ENCODE results near the gene BEND4. TPM values are rescaled to one million over a fixed set of nuclear protein-coding genes. Genes with fewer than 3 reads are reported as not detected.

Gene BEND4
- total RNA-seq, 1 experiment from 2014 or later: not detected

- POLR2A ChIA-PET: no interaction called here
- H3K27me3 Mint-ChIP-seq (ENCODE audit: insufficient read depth, unreplicated experiment): peaks cover 3% of the 10 kb centered on the region
Observed at GRCh38 chr4:42149004-42149403, 3.5 kb downstream of the BEND4 start.

DNA sequence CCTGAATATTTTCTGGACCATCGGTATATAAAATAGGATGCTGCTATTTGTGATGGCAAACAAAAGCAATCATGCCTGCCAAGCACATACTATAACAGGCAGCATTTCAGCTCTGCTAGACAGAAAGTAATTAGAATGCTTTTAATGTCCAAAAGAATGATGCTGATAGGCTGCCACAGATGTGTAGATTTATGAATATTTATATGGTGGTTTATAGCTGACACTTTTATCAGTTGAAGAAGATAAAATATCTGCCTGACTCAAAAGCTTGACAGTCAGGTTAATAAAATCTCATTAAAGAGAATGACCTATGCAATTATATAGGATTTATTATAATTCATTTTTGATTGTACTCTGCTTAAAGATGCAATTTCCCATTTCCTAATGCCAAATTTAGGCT is 4.0 kb downstream of the BEND4 start:
- TF ChIP-seq, protein P1, sequence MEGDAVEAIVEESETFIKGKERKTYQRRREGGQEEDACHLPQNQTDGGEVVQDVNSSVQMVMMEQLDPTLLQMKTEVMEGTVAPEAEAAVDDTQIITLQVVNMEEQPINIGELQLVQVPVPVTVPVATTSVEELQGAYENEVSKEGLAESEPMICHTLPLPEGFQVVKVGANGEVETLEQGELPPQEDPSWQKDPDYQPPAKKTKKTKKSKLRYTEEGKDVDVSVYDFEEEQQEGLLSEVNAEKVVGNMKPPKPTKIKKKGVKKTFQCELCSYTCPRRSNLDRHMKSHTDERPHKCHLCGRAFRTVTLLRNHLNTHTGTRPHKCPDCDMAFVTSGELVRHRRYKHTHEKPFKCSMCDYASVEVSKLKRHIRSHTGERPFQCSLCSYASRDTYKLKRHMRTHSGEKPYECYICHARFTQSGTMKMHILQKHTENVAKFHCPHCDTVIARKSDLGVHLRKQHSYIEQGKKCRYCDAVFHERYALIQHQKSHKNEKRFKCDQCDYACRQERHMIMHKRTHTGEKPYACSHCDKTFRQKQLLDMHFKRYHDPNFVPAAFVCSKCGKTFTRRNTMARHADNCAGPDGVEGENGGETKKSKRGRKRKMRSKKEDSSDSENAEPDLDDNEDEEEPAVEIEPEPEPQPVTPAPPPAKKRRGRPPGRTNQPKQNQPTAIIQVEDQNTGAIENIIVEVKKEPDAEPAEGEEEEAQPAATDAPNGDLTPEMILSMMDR (IDR thresholded peaks at IDR 0.05; ENCODE audit: insufficient read depth in 1 of 2, low read depth in 1 of 2, low read length in 1 of 2, severe bottlenecking in 1 of 2, unreplicated experiment in 1 of 2): no peak
- Histone ChIP-seq H3K27me3 (replicated peaks; ENCODE audit: control insufficient read depth, insufficient read depth, low read length) (no peaks in the 10 kb centered on the region), H3K4me1 (no peaks in the 10 kb centered on the region), H3K4me3 (ENCODE audit: low read depth, low read length) (no peak overlapping the region), H3K9me3 (no peaks in the 10 kb centered on the region), H3K36me3 (ENCODE audit: control insufficient read depth, insufficient read depth, low read length) (no peaks in the 10 kb centered on the region)
- H3K9me3 Mint-ChIP-seq (ENCODE audit: unreplicated experiment): peaks cover 22% of the 10 kb centered on the region
- H3K27me3 Mint-ChIP-seq (ENCODE audit: insufficient read depth, unreplicated experiment): peaks cover 3% of the 10 kb centered on the region
- no peak overlapping the region for H3K27ac Mint-ChIP-seq (ENCODE audit: unreplicated experiment)
- intact Hi-C loops (cut with micrococcal nuclease; ENCODE audit: unreplicated experiment): no loop called here
- ChIA-PET CTCF (no interaction called here), POLR2A (no interaction called here)
- H3K4me1 Mint-ChIP-seq (ENCODE audit: low read depth, unreplicated experiment): no peaks in the 10 kb centered on the region
- DNase-seq: no peak
- no TSS peak for BruUV-seq (replicated peaks)
- no peak overlapping the region for H3K4me3 Mint-ChIP-seq (ENCODE audit: unreplicated experiment)
- no peaks in the 10 kb centered on the region for H3K36me3 Mint-ChIP-seq (ENCODE audit: insufficient read depth, unreplicated experiment)

More at GRCh38 chr4:42149004-42149403, 3.5 kb downstream of the BEND4 start:
- no peaks in the 10 kb centered on the region for H3K4me1 ChIP-seq
- Mint-ChIP-seq H3K4me1 (ENCODE audit: low read depth, unreplicated experiment) (no peaks in the 10 kb centered on the region), H3K36me3 (ENCODE audit: insufficient read depth, unreplicated experiment) (no peaks in the 10 kb centered on the region), H3K9me3 (ENCODE audit: unreplicated experiment) (peaks cover 22% of the 10 kb centered on the region), H3K4me3 (ENCODE audit: unreplicated experiment) (no peak overlapping the region), H3K27ac (ENCODE audit: unreplicated experiment) (no peak overlapping the region)
- CTCF ChIA-PET: no interaction called here
- intact Hi-C loops (cut with micrococcal nuclease; ENCODE audit: unreplicated experiment): no loop called here
- no peak for DNase-seq
- no peak overlapping the region for H3K4me3 ChIP-seq (ENCODE audit: low read depth, low read length)
- BruUV-seq (replicated peaks): no TSS peak
- no peaks in the 10 kb centered on the region for H3K27me3 ChIP-seq (replicated peaks; ENCODE audit: control insufficient read depth, insufficient read depth, low read length)
- TF ChIP-seq, protein P1 (IDR thresholded peaks at IDR 0.05; ENCODE audit: insufficient read depth in 1 of 2, low read depth in 1 of 2, low read length in 1 of 2, severe bottlenecking in 1 of 2, unreplicated experiment in 1 of 2): no peak
- H3K36me3 ChIP-seq (ENCODE audit: control insufficient read depth, insufficient read depth, low read length): no peaks in the 10 kb centered on the region
- no peaks in the 10 kb centered on the region for H3K9me3 ChIP-seq

GRCh38 chr4:42144028-42144427 is 8.4 kb downstream of the BEND4 start:
- Mint-ChIP-seq H3K4me1 (ENCODE audit: low read depth, unreplicated experiment) (no peaks in the 10 kb centered on the region), H3K36me3 (ENCODE audit: insufficient read depth, unreplicated experiment) (no peaks in the 10 kb centered on the region), H3K4me3 (ENCODE audit: unreplicated experiment) (no peak overlapping the region), H3K9me3 (ENCODE audit: unreplicated experiment) (peaks cover under 1% of the 10 kb centered on the region), H3K27me3 (ENCODE audit: insufficient read depth, unreplicated experiment) (no peaks in the 10 kb centered on the region), H3K27ac (ENCODE audit: unreplicated experiment) (no peak overlapping the region)
- H3K4me1 ChIP-seq: no peaks in the 10 kb centered on the region
- H3K27me3 ChIP-seq (replicated peaks; ENCODE audit: control insufficient read depth, insufficient read depth, low read length): no peaks in the 10 kb centered on the region
- POLR2A ChIA-PET: no interaction called here
- TF ChIP-seq, protein P1 (IDR thresholded peaks at IDR 0.05; ENCODE audit: insufficient read depth in 1 of 2, low read depth in 1 of 2, low read length in 1 of 2, severe bottlenecking in 1 of 2, unreplicated experiment in 1 of 2): no peak
- BruUV-seq (replicated peaks): no TSS peak
- CTCF ChIA-PET: no interaction called here
- DNase-seq: no peak
- H3K4me3 ChIP-seq (ENCODE audit: low read depth, low read length): no peak overlapping the region
- H3K36me3 ChIP-seq (ENCODE audit: control insufficient read depth, insufficient read depth, low read length): no peaks in the 10 kb centered on the region
- intact Hi-C loops (cut with micrococcal nuclease; ENCODE audit: unreplicated experiment): no loop called here
- no peaks in the 10 kb centered on the region for H3K9me3 ChIP-seq

Measured in Caco-2 (cell line).